ENCODE measurements around the gene S1PR5.

Gene S1PR5

GRCh38 chr19:10514211-10515145 lies 2.8 kb downstream of the S1PR5 start:
- H3K9ac ChIP-seq (ENCODE audit: low read length) = no peak overlapping the region
- H3K4me2 ChIP-seq (ENCODE audit: low read depth, low read length, poor library complexity, severe bottlenecking) = no peak overlapping the region
- no peak overlapping the region for H3K27ac ChIP-seq (ENCODE audit: low read depth, low read length)
- H3K9me3 ChIP-seq (ENCODE audit: insufficient read depth, low read length) = no peaks in the 10 kb centered on the region
- no peaks in the 10 kb centered on the region for H3K9me2 ChIP-seq (replicated peaks; ENCODE audit: insufficient read depth, low read length)
- H3F3A ChIP-seq (ENCODE audit: insufficient read depth) = no peaks in the 10 kb centered on the region
- no peak overlapping the region for H2AFZ ChIP-seq (ENCODE audit: low read depth, low read length, severe bottlenecking)
- no peaks in the 10 kb centered on the region for H3K79me2 ChIP-seq (ENCODE audit: insufficient read depth, low read length)
- TF ChIP-seq, protein P1, sequence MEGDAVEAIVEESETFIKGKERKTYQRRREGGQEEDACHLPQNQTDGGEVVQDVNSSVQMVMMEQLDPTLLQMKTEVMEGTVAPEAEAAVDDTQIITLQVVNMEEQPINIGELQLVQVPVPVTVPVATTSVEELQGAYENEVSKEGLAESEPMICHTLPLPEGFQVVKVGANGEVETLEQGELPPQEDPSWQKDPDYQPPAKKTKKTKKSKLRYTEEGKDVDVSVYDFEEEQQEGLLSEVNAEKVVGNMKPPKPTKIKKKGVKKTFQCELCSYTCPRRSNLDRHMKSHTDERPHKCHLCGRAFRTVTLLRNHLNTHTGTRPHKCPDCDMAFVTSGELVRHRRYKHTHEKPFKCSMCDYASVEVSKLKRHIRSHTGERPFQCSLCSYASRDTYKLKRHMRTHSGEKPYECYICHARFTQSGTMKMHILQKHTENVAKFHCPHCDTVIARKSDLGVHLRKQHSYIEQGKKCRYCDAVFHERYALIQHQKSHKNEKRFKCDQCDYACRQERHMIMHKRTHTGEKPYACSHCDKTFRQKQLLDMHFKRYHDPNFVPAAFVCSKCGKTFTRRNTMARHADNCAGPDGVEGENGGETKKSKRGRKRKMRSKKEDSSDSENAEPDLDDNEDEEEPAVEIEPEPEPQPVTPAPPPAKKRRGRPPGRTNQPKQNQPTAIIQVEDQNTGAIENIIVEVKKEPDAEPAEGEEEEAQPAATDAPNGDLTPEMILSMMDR (IDR thresholded peaks at IDR 0.05; ENCODE audit: insufficient read depth, low read length, poor library complexity, severe bottlenecking) = no peak
- TF ChIP-seq EZH2phosphoT487 (conservative IDR thresholded peaks at IDR 0.05; ENCODE audit: low read length) = no peak
- H3K36me3 ChIP-seq (ENCODE audit: low read length) = no peaks in the 10 kb centered on the region
- no peaks in the 10 kb centered on the region for H4K20me1 ChIP-seq (ENCODE audit: low read depth, low read length)
- no peak overlapping the region for H3K4me3 ChIP-seq (ENCODE audit: insufficient read depth, low read length, poor library complexity, severe bottlenecking)
- no peaks in the 10 kb centered on the region for H3K27me3 ChIP-seq (ENCODE audit: low read length)

DNA sequence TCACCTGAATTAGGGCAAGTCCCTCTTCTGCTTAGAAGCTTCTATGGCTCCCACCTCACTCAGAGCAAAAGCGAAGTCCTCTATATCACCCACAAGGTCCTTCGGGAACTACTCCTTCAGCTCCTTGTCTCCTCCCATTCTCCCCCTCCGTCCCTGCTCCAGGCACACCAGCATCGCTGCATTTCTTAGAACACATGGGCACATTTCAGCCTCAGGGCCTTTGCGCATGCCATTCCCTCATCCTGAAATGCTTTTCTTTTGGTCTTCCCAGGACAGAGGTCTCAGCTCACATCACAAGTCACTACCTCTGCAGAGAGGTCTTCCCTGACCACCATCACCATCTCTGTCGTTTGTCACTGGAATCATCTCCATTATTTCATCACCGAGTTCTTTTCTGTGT lies 4.0 kb downstream of the S1PR5 start:
- H3K4me3 ChIP-seq (ENCODE audit: insufficient read depth, low read length, poor library complexity, severe bottlenecking) = no peak overlapping the region
- no peaks in the 10 kb centered on the region for H3K36me3 ChIP-seq (ENCODE audit: low read length)
- H3K27ac ChIP-seq (ENCODE audit: low read depth, low read length) = no peak overlapping the region
- no peak overlapping the region for H3K4me2 ChIP-seq (ENCODE audit: low read depth, low read length, poor library complexity, severe bottlenecking)
- H4K20me1 ChIP-seq (ENCODE audit: low read depth, low read length) = no peaks in the 10 kb centered on the region
- no peaks in the 10 kb centered on the region for H3K9me2 ChIP-seq (replicated peaks; ENCODE audit: insufficient read depth, low read length)
- no peak overlapping the region for H3K9ac ChIP-seq (ENCODE audit: low read length)
- no peak overlapping the region for H2AFZ ChIP-seq (ENCODE audit: low read depth, low read length, severe bottlenecking)
- TF ChIP-seq, protein P1 (IDR thresholded peaks at IDR 0.05; ENCODE audit: insufficient read depth, low read length, poor library complexity, severe bottlenecking) = no peak
- TF ChIP-seq EZH2phosphoT487 (conservative IDR thresholded peaks at IDR 0.05; ENCODE audit: low read length) = no peak
- no peaks in the 10 kb centered on the region for H3K79me2 ChIP-seq (ENCODE audit: insufficient read depth, low read length)
- H3K9me3 ChIP-seq (ENCODE audit: insufficient read depth, low read length) = no peaks in the 10 kb centered on the region
- H3K27me3 ChIP-seq (ENCODE audit: low read length) = no peaks in the 10 kb centered on the region
- no peaks in the 10 kb centered on the region for H3F3A ChIP-seq (ENCODE audit: insufficient read depth)

- no peaks in the 10 kb centered on the region for H3K79me2 ChIP-seq (ENCODE audit: insufficient read depth, low read length)
- no peak overlapping the region for H3K4me3 ChIP-seq (ENCODE audit: insufficient read depth, low read length, poor library complexity, severe bottlenecking)
- H3K9ac ChIP-seq (ENCODE audit: low read length) = no peak overlapping the region
- no peak overlapping the region for H3K27ac ChIP-seq (ENCODE audit: low read depth, low read length)
- H3K9me2 ChIP-seq (replicated peaks; ENCODE audit: insufficient read depth, low read length) = no peaks in the 10 kb centered on the region
- no peak overlapping the region for H3K4me2 ChIP-seq (ENCODE audit: low read depth, low read length, poor library complexity, severe bottlenecking)
- no peaks in the 10 kb centered on the region for H3K27me3 ChIP-seq (ENCODE audit: low read length)
- peak overlapping the region; percentile 12 for H2AFZ ChIP-seq (ENCODE audit: low read depth, low read length, severe bottlenecking)
- no peaks in the 10 kb centered on the region for H4K20me1 ChIP-seq (ENCODE audit: low read depth, low read length)
- H3K36me3 ChIP-seq (ENCODE audit: low read length) = no peaks in the 10 kb centered on the region
- H3K9me3 ChIP-seq (ENCODE audit: insufficient read depth, low read length) = no peaks in the 10 kb centered on the region
- H3F3A ChIP-seq (ENCODE audit: insufficient read depth) = peaks cover 1% of the 10 kb centered on the region
- TF ChIP-seq, protein P1 (IDR thresholded peaks at IDR 0.05; ENCODE audit: insufficient read depth, low read length, poor library complexity, severe bottlenecking) = peak; percentile 81
- no peak for TF ChIP-seq EZH2phosphoT487 (conservative IDR thresholded peaks at IDR 0.05; ENCODE audit: low read length)
These were observed 6.9 kb downstream of the S1PR5 start for GRCh38 chr19:10510301-10510802.

Data from SU-DHL-6 (cell line).